GM19043 (cell line): ENCODE results near the gene CHST12.

Source experiments
- ATAC-seq: cut with Tn5 transposase; IDR thresholded peaks from one replicate; pipeline ENCODE4 v1.9.1; 2021; ENCODE audit warnings: low read depth; ENCODE audit not compliant: unreplicated experiment

CHST12 gene

GRCh38 chr7:2403014-2403717 lies at the start of gene CHST12:
CHST12 (plus strand) TSS chr7:2403611; CDS start chr7:2432640, 29,029 bp downstream.
- ATAC-seq: peak; percentile 24

GRCh38 chr7:2353936-2354185 lies 49.5 kb upstream of the CHST12 start:
- ATAC-seq: peak; percentile 37

- peak; percentile 80 for ATAC-seq
Measured at GRCh38 chr7:2354186-2354938, 49.0 kb upstream of the CHST12 start, which contains the start of gene EIF3B. EIF3B (plus strand) TSS chr7:2354827; CDS start chr7:2354922, 95 bp downstream.

- ATAC-seq: peak; percentile 7
Measured at GRCh38 chr7:2354939-2355704, 48.3 kb upstream of the CHST12 start.

GRCh38 chr7:2355705-2356008 lies 47.8 kb upstream of the CHST12 start:
- ATAC-seq: no peak

- ATAC-seq: no peak
Measured at GRCh38 chr7:2357165-2357564, 46.2 kb upstream of the CHST12 start.

- no peak for ATAC-seq
Measured at GRCh38 chr7:2357571-2357970, 45.8 kb upstream of the CHST12 start.

- ATAC-seq: no peak
Measured at GRCh38 chr7:2358968-2359527, 44.4 kb upstream of the CHST12 start.

GRCh38 chr7:2359610-2360009 lies 43.8 kb upstream of the CHST12 start:
- no peak for ATAC-seq

- ATAC-seq: no peak
Measured at GRCh38 chr7:2360796-2361195, 42.6 kb upstream of the CHST12 start.

- no peak for ATAC-seq
Measured at GRCh38 chr7:2362385-2363088, 40.9 kb upstream of the CHST12 start.

GRCh38 chr7:2369139-2369538 lies 34.3 kb upstream of the CHST12 start:
- no peak for ATAC-seq

- no peak for ATAC-seq
Measured at GRCh38 chr7:2371329-2371728, 32.1 kb upstream of the CHST12 start.

- no peak for ATAC-seq
Measured at GRCh38 chr7:2372724-2373123, 30.7 kb upstream of the CHST12 start.

- no peak for ATAC-seq
Measured at GRCh38 chr7:2373124-2373556, 30.3 kb upstream of the CHST12 start.

GRCh38 chr7:2373646-2374045 lies 29.8 kb upstream of the CHST12 start:
- no peak for ATAC-seq

GRCh38 chr7:2374401-2374800 lies 29.0 kb upstream of the CHST12 start:
- ATAC-seq: no peak

GRCh38 chr7:2374830-2375728 lies 28.3 kb upstream of the CHST12 start:
- no peak for ATAC-seq

- no peak for ATAC-seq
Measured at GRCh38 chr7:2376351-2377154, 26.9 kb upstream of the CHST12 start.
